Measurements from ENCODE around the gene TMEM255A. TPM values are rescaled to one million over a fixed set of nuclear protein-coding genes. Genes with fewer than 3 reads are reported as not detected.
A peak's percentile ranks its signal among the peaks of the same experiment; 100 is the strongest.

TMEM255A gene
- total RNA-seq, 4 donors from 2014 or later = 3.9 to 7.1 (median 6.1) TPM

DNA sequence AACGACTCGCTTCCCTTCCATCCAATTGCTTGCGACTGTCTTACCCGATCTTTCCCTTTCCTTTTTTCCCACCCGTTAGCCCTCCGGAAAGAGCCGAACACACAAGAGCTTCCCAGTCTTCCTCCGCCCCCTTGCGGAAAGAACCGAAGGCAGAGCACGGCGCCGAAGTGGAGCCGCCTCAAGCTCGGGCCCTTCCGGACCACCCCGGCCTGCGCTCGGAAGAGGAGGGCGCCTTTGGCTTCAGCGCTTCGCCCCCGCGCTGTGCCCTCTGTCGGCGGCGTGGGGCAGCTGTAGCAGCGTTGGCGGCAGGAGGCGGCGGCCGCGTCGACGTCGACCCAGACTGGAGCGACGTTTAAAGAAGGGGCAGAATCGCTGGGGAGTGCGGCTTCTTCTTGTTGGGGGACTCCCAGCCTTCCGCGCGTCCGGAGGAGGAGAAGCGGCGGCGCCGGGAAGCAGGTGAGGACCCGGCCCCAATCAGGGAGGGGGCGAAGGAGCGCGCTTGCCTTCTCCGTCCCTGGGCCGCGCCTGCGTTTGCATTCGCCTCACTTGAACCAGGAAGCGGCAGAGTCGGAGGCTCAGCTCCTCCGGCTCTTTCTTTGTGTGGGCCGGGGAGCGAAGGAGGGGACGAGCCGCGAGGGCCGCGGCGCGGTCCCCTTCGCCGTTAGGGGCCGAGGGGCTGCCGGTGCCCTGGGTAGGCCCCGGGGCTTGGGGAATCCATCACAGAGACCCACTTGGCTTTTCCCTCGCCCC lies 60.6 kb downstream of the TMEM255A start, which contains the start of gene ZBTB33:
ZBTB33 (plus strand) TSS at position 291 of the 750 bp plus-strand sequence. CDS start 2,604 bp downstream, outside the sequence.
- Histone ChIP-seq H3K4me1 (peaks cover 0 to 9% (median 0%) of the 10 kb centered on the region in 4 donors), H3K36me3 (peaks cover 0 to 11% (median 0%) of the 10 kb centered on the region in 3 donors), H3K27ac (peak within 1 kb of the TSS; percentile 84 to 93 (median 90)), H3K9me3 (no peaks in the 10 kb centered on the region), H3K4me3 (peak within 1 kb of the TSS; percentile 48 to 77 (median 62)), H3K27me3 (no peaks in the 10 kb centered on the region)
- TF ChIP-seq CTCF (IDR thresholded peaks at IDR 0.05) (peak; percentile 53 to 86 (median 73)), POLR2A (IDR thresholded peaks at IDR 0.05) (peak in 1 of 2 donors; percentile 68), EP300 (IDR thresholded peaks at IDR 0.05) (peak in 1 of 2 donors; percentile 87)
- peak; percentile 71 to 85 for DNase-seq (ENCODE audit: low spot score in 2 of 2)
- WGBS, 2 donors = 0 to 43% methylated on average over 55 to 60 of the region's 75 CpGs

DNA sequence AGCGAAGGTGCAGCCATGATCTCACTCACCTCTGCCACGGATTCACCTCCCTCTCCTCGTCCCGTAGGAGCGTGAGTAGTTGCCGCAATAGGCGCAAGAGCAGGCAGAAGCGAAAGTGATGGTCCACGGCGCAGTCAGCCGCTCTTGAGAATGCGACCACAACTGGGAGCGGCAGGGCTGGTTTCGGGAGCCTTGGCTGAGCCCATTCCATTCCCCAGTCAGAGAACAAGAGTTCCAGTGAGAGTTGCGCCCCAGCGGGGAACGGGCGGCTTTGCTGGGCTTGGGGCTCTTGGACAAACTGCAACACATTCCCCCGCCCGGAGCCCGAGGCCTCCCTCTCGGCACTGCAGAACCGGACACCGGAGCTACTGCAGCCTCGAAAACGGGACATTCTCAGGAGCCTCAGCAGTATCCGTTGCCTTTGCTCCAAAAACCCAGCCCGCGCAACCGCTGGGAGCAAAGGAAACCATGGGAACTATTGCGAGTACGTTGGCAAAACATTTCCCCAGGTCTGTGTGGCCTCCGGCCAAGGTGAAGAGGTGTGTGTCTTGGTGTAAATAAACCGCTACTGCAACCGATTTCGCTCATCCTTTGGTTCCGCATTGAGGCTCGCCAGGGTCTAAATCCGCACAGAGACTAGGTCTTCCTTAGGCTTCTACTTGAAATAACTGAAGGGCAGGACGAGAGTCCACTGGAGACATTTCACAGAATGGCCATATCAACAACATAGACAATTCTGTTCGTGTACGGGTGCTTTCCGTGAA lies 66.3 kb downstream of the TMEM255A start:
- peaks cover 0 to 5% of the 10 kb centered on the region in 2 donors for H3K27me3 ChIP-seq
- H3K36me3 ChIP-seq = no peaks in the 10 kb centered on the region
- peak overlapping the region; percentile 50 to 87 (median 84) for H3K27ac ChIP-seq
- TF ChIP-seq POLR2A (IDR thresholded peaks at IDR 0.05) = peak in 1 of 2 donors; percentile 32
- peak in 1 of 2 donors; percentile 84 for TF ChIP-seq EP300 (IDR thresholded peaks at IDR 0.05)
- TF ChIP-seq CTCF (IDR thresholded peaks at IDR 0.05) = peak in 1 of 5 experiments; percentile 23
- 6 to 40% methylated on average over 8 to 43 of the region's 43 CpGs for WGBS, 2 donors
- peaks cover 0 to 8% (median 0%) of the 10 kb centered on the region in 4 donors for H3K4me1 ChIP-seq
- peak; percentile 65 to 68 for DNase-seq (ENCODE audit: low spot score in 2 of 2)
- no peaks in the 10 kb centered on the region for H3K9me3 ChIP-seq
- peak overlapping the region; percentile 49 to 62 (median 56) for H3K4me3 ChIP-seq

GRCh38 chrX:120244395-120244734 lies 66.9 kb downstream of the TMEM255A start:
- no peak for TF ChIP-seq CTCF (IDR thresholded peaks at IDR 0.05)
- no peak for TF ChIP-seq EP300 (IDR thresholded peaks at IDR 0.05)
- no peak for TF ChIP-seq POLR2A (IDR thresholded peaks at IDR 0.05)

GRCh38 chrX:120242813-120243212 lies 68.4 kb downstream of the TMEM255A start:
- Histone ChIP-seq H3K27ac (no peak overlapping the region), H3K27me3 (peaks cover 0 to 5% of the 10 kb centered on the region in 2 donors), H3K9me3 (no peaks in the 10 kb centered on the region), H3K4me3 (no peak overlapping the region), H3K4me1 (peaks cover 0 to 8% (median 0%) of the 10 kb centered on the region in 4 donors), H3K36me3 (no peaks in the 10 kb centered on the region)
- 74 to 98% methylated on average over 3 to 5 of the region's 5 CpGs for WGBS, 2 donors
- no peak for TF ChIP-seq EP300 (IDR thresholded peaks at IDR 0.05)
- no peak for TF ChIP-seq CTCF (IDR thresholded peaks at IDR 0.05)
- TF ChIP-seq POLR2A (IDR thresholded peaks at IDR 0.05) = no peak
- DNase-seq (ENCODE audit: low spot score in 2 of 2) = no peak

More at GRCh38 chrX:120244395-120244734, 66.9 kb downstream of the TMEM255A start:
- Histone ChIP-seq H3K4me1 (peaks cover 0 to 8% (median 0%) of the 10 kb centered on the region in 4 donors), H3K27me3 (peaks cover 0 to 5% of the 10 kb centered on the region in 2 donors), H3K9me3 (no peaks in the 10 kb centered on the region), H3K4me3 (peak overlapping the region; percentile 49 to 62 (median 56)), H3K27ac (peak overlapping the region; percentile 50 to 87 (median 84)), H3K36me3 (no peaks in the 10 kb centered on the region)
- DNase-seq (ENCODE audit: low spot score in 2 of 2) = no peak
- 2 to 39% methylated on average over 13 to 16 of the region's 16 CpGs for WGBS, 2 donors
